UCSD-AML1 (cell line): Measurements from ENCODE around the gene MCM3AP.

Source experiments
- DNase-seq: peaks from one replicate; lab custom pipeline; 2025; ENCODE audit not compliant: unreplicated experiment; lab: John Stamatoyannopoulos, UW

Gene MCM3AP

DNA sequence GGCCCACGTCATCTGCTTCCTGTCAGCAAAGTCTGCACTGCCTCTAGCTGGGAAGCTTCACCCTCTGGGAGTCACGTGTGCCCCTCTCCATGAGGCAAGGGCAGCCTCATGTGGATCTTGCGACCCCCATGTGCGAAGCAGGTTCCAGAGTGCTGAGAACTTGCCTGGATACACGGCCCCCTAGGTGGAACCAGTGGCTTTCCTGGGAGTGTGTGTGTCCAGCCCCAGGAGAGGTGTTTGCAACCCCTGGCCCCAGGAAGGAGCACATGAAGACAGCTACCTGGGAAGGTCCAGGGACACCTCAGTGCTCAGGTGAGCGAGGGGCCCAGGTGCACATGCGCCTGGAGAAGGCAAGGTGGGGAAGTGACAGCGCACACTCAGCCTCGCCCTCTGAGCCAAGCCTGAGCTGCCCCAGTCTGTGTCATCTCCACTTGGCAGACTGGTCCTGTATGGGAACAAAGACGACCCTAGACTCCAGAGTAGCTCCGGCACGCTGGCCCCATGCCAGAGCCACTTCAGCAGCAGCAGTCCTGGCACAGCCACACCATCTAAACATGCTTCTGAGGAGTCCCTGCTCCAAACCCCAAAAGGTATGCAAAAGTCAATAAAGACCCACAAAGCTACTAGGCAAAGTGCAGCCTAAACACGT lies 65.7 kb downstream of the MCM3AP start:
- no peak for DNase-seq

DNA sequence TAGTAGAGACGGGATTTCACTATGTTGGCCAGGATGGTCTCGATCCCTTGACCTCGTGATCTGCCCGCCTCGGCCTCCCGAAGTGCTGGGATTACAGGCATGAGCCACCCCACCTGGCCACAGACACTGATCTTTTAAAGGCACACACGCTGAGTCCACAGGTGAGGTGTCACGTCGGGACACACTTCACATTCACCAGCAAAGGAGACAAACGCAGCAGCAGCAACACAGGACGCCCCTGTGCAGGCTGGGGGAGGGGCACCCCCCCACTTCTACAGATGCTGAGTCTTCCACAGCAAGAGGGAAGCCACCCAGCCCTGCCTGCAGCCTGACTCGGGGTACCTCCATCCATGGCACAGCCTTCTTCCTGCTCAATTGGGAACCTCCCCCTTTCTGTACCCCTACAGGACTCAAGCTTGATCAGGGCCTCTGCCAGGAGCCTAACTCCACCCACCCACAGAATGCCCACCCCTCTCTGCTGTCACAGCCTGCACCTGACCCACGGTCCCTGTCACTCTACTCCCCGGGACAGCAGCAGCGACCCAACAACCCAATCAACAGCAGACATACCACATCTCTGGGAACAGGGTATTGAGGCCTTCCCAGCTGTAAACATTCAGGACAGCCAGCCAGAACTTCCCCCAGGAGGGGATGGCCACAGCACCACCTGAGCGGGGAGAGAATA lies 66.4 kb downstream of the MCM3AP start:
- no peak for DNase-seq

DNA sequence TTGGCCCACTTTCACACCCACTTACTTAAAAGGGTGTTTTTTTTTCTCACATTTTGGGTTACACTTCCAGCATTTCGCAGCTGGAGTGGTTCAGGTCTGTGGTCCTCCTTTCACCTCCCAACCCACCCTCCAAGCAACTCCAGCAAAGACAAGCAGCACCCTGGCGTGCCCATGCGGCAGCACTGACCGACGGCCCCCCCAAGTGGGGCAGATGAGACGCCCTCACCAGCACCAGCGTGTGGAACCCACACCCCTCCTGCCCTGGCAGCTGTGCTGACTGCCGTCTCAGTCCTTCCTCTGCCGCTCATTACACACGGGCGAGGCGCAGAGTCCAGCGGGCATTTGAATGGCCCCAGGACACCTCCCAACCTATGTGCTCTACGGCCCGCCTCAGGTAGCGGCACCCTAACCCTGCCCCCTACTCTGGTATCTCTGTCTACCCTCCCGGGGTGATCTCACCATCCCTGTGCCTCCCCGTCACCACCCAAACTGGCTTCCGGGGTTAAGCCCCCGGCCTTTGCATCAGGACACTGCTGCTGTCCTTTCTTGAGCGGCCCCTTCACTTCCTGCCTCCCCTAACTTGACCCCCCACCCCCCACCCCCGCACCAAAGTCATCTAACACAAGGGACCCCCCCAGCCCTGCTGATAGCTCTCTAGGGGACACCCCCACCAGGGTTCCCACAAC lies 67.8 kb downstream of the MCM3AP start:
- no peak for DNase-seq

DNA sequence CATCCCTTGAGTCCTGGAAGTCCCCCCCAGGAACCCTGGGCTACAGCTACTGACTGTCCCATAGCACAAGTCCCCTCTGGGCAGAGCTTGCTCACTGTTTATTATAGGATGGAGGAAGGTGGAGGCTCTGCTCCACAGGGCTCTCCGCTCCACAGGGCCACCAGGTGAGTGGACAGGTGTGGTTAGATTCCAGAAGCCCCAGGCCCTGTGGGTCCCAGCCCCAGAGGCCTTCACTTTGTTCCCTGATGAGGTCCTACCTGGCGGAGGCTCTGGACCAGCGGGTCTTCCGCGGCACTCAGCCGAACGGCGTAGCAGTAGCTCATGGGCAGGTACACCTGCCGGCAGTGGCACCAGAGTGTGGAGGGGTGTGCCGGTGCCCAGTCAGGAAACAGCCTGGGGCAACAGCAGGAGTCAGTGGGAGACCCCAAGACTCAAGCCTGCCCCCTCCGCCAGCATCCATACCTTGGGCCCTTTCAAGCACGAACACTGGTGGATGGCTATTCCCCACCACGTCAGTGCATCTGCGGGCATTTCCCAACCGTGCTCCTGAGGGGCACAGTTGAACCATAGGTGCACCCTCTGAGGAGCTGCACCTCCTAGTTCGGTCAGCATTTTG lies 69.2 kb downstream of the MCM3AP start:
- DNase-seq: no peak

DNA sequence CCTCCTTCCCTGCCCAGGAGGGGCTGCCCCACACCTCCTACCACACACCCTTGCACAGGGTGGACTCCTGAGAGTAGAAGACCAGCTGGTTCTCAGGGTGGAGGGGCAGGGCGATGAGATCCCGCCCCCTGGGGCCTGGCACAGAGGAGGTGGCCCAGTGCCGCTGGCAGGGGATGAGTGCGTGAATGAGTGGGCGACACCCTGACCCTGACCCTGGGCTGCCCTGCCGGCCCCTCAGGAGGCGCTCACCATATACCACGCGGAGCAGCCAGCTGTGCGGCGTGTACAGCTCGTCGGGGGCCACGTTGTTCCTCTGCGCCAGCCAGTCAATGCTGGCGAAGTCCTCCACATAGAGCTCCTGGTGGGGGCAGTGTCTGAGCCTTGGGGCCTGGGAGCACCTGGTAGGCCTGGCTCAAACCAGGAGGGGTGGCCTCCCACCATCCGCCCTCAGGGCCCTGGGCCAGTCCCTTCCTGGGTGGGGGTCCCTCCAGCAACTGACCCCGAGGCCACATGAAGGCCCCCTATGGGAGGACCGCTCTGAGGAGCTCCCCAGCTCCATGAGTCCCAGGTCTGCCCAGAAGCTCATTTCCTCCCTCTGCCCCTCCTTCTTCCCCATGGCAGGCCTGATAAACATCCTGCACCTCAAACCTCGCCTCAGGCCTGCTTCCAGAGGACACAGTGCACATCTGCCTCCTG lies 69.8 kb downstream of the MCM3AP start:
- no peak for DNase-seq

DNA sequence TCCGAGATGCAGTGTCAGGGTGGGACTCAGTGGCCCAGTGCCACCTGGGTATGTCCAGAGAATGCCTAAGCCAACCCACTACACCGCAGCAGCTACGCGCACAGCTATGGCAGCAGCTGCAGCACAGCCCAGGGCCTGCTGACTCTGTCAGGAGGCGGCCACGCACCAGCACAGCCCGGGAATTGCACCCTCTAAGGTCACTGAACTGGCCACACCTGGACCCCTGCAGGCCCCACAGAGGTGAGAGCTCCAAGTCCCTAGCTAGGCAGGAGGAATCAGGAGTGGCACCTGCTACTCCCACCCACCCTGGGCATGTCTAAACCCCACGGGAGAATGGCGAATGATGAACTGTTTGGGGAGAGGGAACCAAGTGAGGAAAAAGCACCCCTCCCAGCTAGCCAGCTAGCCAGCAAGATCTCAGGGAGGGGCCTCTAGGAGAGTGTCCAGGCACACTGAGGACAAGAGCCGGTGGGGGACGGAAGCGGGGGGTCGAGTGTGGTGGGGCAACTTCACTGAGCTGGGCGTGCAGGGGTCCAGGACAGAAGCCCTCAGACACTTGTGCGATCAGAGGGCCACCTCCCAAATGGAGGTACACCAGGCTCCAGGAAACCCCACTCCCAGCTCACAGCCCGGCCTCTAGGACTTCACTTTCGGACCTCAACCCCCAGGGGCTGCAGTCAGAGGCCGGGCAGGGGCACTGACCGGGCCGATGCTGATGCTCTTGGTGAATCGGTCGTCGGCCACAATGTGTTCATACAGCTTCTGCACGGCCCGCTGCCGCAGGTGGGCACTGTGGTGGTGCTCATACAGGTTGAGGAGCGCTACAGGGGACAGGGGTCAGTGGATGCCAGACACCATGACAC lies 70.7 kb downstream of the MCM3AP start:
- no peak for DNase-seq

DNA sequence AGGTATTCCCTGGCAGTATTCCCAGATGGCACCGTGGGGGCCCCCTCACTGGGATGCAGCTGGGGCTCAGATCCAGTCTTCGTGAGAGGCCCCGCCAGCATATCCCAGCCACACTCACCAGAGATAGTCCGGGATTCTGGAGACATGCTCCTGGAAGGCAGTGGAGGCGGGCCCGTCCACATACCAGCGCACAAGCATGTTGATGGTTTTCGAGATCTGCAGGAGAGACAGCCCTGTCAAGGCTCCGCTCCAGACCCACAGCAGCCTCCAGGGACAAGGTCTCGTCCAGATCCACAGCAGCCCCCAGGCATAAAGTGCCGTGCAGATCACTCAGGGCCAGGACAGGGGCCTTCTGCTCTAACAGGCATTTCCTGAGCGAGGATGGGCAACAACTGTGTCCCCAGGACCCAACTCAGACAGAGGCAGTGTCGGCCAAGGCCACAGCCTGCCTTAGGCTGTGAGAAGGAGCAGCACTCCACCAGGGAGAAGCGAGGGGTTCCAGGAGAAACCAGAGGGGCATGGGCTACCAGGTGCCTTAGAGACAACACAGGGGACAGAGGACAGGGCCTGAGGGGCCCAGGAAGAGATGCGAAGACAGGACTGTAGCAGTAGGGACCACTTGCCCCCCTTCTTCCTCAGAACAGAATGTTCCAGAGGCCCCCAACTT lies 71.7 kb downstream of the MCM3AP start:
- DNase-seq: no peak

DNA sequence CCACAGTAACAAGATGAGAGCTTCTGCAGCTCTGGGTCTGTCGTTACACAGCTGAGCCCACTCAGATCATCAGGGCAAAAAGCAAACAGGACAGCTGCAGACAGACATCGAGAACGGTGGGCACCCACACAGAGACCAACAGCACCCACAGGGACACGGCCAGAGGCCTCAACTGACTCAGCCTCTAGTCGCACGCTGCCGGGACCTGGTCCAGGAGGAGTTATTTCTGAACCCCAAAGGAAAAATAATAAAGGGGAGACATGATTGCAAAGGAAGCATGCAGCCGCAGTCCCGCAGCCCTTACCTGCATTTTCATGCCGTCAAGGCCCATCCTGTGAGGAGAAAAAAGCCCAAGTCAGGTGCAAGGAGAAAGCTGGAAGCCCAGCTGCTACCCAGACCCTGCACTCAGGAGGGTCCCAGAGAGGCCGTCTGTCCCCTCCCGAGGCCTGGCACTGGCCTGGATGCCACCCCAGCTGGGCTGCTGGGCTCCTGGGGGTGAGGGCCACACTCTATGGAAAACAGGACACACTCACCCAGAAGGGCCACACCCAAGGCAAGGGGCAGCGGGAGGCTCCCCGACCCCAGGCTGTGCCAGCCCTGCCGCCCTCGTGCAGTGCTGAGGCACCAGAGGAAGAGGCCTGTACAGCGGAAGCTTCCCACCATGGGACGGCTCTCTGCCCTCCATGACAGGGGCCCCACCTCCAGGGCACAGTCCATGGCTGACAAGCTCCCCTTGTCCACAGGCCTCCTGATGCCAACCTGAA lies 72.5 kb downstream of the MCM3AP start:
- DNase-seq: no peak

DNA sequence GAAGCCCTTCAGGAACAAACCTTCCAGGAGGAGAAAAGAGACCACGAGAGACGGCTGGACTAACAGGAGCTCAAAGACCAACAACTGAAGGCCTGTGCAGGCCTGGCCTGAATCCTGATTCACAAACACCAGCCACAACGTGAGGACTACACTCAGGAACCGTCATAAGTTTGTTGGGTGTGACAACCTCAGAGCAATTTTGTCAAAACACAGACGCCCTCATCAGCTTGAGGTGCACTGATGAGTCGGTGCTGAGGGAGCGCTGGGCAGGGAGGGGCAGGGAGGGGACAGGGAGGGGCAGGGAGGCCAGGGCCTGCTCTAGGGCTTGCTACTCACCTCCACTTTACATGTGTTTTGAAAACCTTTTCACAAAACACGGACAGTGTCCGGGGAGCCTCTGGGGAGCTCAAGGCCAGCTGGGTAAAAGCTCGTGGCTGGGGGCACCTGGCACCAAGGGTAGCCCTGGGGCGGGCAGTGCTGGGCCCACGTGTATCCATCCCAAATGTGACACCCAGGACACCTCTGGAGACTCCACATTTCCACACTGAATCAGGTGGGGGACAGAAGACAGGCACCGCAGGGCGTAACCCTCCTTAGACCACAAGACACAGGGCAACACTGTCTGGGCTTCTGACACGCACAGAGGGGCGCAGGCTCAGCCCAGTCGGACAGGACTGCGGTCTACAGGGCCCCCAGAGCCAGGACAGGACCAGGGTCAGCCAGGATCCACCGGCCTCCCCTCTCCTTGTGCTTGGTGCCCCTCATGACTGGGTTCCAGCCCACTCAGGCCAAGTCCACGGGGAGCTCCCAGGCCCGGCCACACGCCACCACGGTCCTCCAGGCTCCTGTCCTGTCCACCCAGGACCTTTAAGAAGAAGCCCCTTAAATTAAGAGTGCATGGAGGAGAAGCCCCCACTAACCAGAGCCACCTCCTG lies 73.4 kb downstream of the MCM3AP start:
- DNase-seq: no peak

DNA sequence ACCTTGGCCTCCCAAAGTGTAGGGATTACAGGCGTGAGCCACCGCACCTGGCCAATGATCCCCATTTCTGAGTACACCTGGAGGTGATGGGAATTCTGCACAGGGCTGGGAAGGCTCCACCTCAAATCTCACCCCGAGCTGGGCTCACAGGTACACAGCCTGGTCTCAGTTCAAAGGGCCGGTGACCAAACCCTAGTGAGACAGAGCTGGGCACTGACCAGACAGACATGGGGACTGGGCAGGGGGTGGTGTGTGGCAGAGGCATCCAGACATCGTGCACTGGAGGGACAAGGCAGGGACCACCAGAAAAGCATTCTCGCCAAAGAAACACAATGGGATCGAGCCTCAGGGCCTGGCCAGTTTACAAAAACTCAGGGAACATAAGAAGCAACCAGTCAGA lies 74.0 kb downstream of the MCM3AP start:
- DNase-seq: no peak

DNA sequence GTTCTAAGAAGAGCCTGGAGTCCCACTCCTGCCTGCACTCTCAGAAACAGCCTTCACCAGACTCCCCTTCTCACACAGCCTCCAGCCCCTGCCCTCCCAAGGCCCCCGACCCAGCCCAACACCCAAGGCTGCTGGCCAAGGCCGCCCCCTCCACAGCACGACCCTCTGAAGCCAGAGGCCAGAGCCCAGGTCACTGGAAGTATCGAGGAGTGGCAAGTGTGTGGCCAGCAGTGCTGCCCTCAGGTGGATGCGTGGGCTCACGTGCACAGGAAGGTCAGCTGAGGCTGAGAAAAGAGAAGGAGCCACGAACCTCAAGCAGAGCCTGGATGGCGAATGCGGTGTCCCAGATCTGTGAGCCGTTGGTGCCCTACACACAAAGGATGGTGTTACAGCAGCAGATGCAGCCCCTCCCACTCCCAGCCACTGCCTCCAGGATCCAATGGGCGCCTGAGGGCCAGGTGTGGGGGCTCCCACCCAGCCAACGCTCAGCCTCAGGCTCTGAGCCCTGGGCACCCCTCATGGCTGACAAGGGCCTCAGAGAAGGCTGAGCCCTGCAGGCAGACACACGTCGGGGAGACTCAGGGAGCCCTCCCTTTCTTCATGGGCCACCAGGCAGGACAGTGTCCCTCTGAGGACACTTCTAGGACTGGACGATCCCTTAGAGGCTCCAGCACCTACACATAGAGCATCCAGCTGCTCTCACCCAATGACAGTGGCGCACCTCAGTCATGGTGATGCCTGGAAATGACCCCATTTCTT lies 74.9 kb downstream of the MCM3AP start:
- no peak for DNase-seq

DNA sequence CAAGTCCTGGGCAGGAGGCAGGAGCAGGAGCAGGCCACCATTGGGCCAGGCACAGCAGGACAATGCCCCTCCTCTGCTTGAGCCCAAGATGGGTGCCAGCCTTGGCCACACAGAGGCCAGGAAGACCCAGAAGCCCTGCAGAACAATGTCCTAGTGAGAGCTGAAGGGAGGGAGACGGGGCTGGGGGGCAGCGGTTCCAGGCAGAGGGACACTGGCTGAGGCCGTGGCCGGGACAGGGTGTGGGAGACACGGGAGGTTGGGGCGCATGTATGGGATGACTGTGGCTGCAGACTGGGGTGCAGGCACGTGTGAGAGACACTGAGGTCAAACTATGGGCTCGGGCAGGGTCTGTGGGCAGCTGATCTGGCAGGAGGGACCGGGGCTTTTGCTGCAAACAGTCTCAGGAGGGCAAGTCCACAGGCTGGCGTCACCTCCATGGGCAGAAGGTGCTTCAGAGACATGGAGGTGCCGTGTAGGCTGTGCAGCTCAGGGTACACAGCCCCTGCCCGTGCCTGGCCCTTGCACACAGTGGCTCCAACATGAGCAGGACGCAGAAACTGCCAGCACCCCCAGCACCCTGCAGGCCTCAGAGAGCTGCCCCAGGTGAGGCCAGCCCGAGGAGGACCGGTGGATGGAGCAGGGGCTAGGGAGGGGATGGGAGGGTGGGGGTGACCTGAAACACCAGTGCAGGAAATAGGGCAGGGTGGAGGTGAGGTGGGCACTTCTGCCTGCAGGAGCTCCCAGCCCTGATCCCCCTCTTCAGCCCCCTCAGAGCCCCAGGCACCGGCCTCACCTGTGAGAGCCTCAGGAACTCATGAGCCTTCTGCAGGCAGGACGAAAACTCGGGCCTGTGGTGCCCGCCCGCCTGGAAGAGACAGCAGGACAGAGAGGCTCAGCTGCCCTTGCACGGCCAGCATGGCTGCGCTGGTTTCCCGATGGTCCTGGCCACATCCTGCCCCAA lies 76.4 kb downstream of the MCM3AP start:
- DNase-seq: no peak

DNA sequence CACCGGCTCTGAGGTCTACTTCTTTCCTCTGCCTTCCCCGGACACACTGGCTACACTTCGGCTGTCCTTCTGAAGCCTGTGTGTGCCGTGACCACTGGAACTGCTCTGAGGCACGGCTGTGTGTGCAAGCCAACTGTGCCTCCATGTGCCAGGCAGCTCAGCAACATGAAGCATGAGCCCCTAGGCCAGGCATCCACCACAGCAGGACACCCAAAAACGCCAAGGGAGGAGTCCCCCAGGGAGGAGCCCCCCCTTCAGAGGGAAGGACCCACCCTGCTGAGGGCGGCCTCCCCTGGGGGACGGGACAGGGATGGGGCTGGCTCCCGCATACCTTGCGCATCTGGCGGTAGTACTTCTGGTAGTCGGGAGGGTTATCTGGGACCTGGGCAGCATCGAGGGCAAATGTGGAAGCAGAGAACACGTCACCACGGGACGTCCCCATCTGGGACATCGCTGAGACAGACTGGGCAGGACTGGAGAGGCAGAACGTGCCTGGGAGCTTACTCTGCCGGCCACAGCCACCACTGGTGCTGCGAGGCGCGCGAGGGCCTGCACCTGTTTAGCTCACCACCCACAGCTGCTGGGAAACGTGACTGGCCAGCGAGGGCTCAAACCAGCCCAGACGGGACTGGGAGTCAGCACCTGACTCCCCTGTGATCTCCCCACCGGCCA lies 77.4 kb downstream of the MCM3AP start:
- DNase-seq: no peak

DNA sequence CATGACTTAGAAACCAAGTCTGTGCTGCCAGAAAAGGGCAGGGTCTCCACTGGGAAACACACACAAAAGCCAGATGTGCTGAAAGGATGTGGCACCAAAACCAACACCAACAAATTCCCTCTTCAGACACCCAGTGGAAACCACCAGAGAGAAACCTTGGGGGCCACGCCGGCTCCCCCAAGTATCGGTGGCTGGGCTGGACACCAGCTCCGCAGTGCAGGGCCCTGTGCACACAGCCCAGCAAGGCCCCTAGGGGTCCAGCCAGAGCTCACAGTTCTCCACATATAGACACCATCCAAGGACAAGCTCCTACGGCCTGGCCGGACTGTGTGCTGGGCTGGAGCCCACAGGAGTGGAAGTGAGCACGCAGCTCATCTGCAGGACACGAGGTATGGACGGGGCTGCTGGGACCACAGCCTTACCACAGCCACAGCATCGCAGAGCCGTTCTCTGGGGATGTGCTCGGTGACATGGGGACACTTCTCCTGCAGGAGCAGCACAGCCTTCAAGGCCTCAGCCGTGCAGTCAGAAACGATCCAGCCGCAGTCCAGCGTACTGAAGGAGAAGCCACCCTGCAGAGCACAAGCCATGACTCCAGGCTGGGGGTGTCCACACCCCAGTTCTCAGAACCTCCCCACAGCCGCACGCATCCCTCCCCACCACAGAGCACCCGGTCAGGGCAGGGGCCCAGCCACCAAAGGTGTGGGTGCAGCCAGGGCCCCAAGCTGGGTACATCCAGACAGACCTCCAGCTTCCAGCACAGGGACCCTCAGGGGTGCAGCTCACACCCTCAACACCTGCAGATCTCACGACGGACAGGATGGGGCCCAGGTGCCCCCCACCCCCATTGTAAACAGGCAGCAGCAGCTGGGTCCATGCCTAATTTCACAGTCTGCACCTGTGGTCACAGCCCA lies 78.1 kb downstream of the MCM3AP start:
- DNase-seq: no peak
